Aorta (tissue), 5 donors: ENCODE data around the gene SMARCAD1. TPM values are rescaled to one million over a fixed set of nuclear protein-coding genes. Genes with fewer than 3 reads are reported as not detected.
"Not testable (repeated sequence)": the region's sequence is repeated elsewhere in the genome, so short reads cannot be mapped to it uniquely, and the experiment has no call there.

Source experiments
- ATAC-seq: fragments of 200-7000 bp; cut with Tn5 transposase; one replicate; pipeline ENCODE4 v1.9.1; 2022; ENCODE audit warnings: moderate library complexity; ENCODE audit not compliant: low FRiP score
- DNase-seq, 2 donors: peaks; one replicate each; pipeline ENCODE4 v3.0.0-alpha.2; 2020
- H3K27ac ChIP-seq, 2 donors: one replicate each; pipeline ENCODE4 v1.5.1; 2013; ENCODE audit warnings: low read length in 2 of 2, mild to moderate bottlenecking in 2 of 2, moderate library complexity in 2 of 2, control low read depth in 1 of 2, inconsistent platforms in 1 of 2, low read depth in 1 of 2
- H3K27me3 ChIP-seq, 2 donors: one replicate each; pipeline ENCODE4 v1.6.1; 2013; ENCODE audit warnings: control low read depth in 1 of 2, low read length in 1 of 2, mild to moderate bottlenecking in 1 of 2, moderate library complexity in 1 of 2; ENCODE audit not compliant: insufficient read depth in 2 of 2, control insufficient read depth in 1 of 2
- H3K36me3 ChIP-seq, 2 donors: one replicate each; pipeline ENCODE4 v1.6.1; 2013; ENCODE audit warnings: control low read depth in 1 of 2, low read length in 1 of 2, mild to moderate bottlenecking in 1 of 2; ENCODE audit not compliant: insufficient read depth in 2 of 2, control insufficient read depth in 1 of 2
- H3K4me1 ChIP-seq, 2 donors: one replicate each; pipeline ENCODE4 v1.6.1; 2013; ENCODE audit warnings: low read length in 2 of 2, control low read depth in 1 of 2, mild to moderate bottlenecking in 1 of 2, moderate library complexity in 1 of 2; ENCODE audit not compliant: insufficient read depth in 2 of 2, control insufficient read depth in 1 of 2
- H3K4me3 ChIP-seq, 2 donors: one replicate each; pipeline ENCODE4 v1.5.1; 2013; ENCODE audit warnings: low read length in 2 of 2, control low read depth in 1 of 2, mild to moderate bottlenecking in 1 of 2
- H3K9me3 ChIP-seq: one replicate; pipeline ENCODE4 v1.6.1; 2013; ENCODE audit warnings: mild to moderate bottlenecking, low read length; ENCODE audit not compliant: control insufficient read depth
- whole genome bisulfite sequencing, 2 donors: extraction: QIAGEN DNeasy Blood & Tissue Kit; methylation state at CpG; one replicate each; pipeline ENCODE4 v1.1.7; 2013; 5-methylcytosine and 5-hydroxymethylcytosine counted together
- intact Hi-C, 2 donors: fragments of 100-400 bp; cut with DNase I; formaldehyde crosslinking; loops; one replicate each; pipeline versions ENCODE4 v1.14.2 to v1.15.0; 2022
- polyA plus RNA-seq, 2 donors: library from polyadenylated mRNA; stranded (reverse); fragments of 200-250 nt; gene quantifications; one replicate each; pipeline ENCODE4 v1.2.3, GENCODE V29; 2013
- total RNA-seq, 2 donors: library from RNA; stranded (reverse); fragmentation: NEBNext Ultra II Directional; extraction: Animal tissue kit (Norgen Biotek cat#: 25700); gene quantifications; one replicate each; pipeline ENCODE4 v1.2.1, GENCODE V29; 2021
- donor health status: healthy with polysubstance abuse.
- donor health status: Bipolar disorder and iron deficiency.
- donor health status: DM: no; HTN: no; CAD: no.
- donor health status: DM: no; HTN: no; CAD: no.
- donor health status: DM: yes; HTN: yes; CAD: no.

Gene SMARCAD1
- total and polyA plus RNA-seq, 4 donors: 2.9 to 27.8 (median 15.1) TPM

GRCh38 chr4:94290245-94290644 is 82.6 kb downstream of the SMARCAD1 start:
- WGBS, 2 donors: 80 to 81% methylated on average over 2 of the region's 2 CpGs
- H3K27me3 ChIP-seq: no peaks in the 10 kb centered on the region
- H3K4me3 ChIP-seq: no peak overlapping the region
- no peak for DNase-seq
- H3K36me3 ChIP-seq: no peaks in the 10 kb centered on the region
- no peak overlapping the region for H3K27ac ChIP-seq
- intact Hi-C loops: no loop called here
- no peaks in the 10 kb centered on the region for H3K9me3 ChIP-seq
- no peaks in the 10 kb centered on the region for H3K4me1 ChIP-seq
- no peak for ATAC-seq

GRCh38 chr4:94293981-94294380 is 86.3 kb downstream of the SMARCAD1 start:
- H3K36me3 ChIP-seq, H3K4me3 ChIP-seq, H3K4me1 ChIP-seq, H3K27ac ChIP-seq, intact Hi-C loops, H3K27me3 ChIP-seq, DNase-seq, ATAC-seq, H3K9me3 ChIP-seq: not testable (repeated sequence)
- WGBS, 2 donors: 87 to 94% methylated on average over 4 of the region's 4 CpGs

- H3K9me3 ChIP-seq, intact Hi-C loops, ATAC-seq, H3K4me3 ChIP-seq, H3K36me3 ChIP-seq, H3K27me3 ChIP-seq, DNase-seq, H3K4me1 ChIP-seq, H3K27ac ChIP-seq: not testable (repeated sequence)
- 87 to 90% methylated on average over 6 of the region's 6 CpGs for WGBS, 2 donors
Measured at GRCh38 chr4:94295473-94295872, 87.8 kb downstream of the SMARCAD1 start.

- intact Hi-C loops: no loop called here
- no peaks in the 10 kb centered on the region for H3K36me3 ChIP-seq
- H3K9me3 ChIP-seq: no peaks in the 10 kb centered on the region
- H3K27ac ChIP-seq: no peak overlapping the region
- DNase-seq (no peak), ATAC-seq (no peak)
- 71 to 72% methylated on average over 4 of the region's 4 CpGs for WGBS, 2 donors
- H3K27me3 ChIP-seq: no peaks in the 10 kb centered on the region
- no peaks in the 10 kb centered on the region for H3K4me1 ChIP-seq
- H3K4me3 ChIP-seq: no peak overlapping the region
Measured at GRCh38 chr4:94298725-94299252, 91.1 kb downstream of the SMARCAD1 start.

- DNase-seq (no peak), ATAC-seq (no peak)
- Histone ChIP-seq H3K36me3 (no peaks in the 10 kb centered on the region), H3K9me3 (no peaks in the 10 kb centered on the region), H3K4me3 (no peak overlapping the region), H3K27me3 (no peaks in the 10 kb centered on the region), H3K27ac (no peak overlapping the region), H3K4me1 (no peaks in the 10 kb centered on the region)
- 94 to 95% methylated on average over 2 of the region's 2 CpGs for WGBS, 2 donors
- intact Hi-C loops: loop anchor here (10.0 kb wide), 4 partner anchors 93 to 323 kb away; no protein-coding TSS in a partner anchor
Measured at GRCh38 chr4:94302191-94302590, 94.5 kb downstream of the SMARCAD1 start.

- Histone ChIP-seq H3K4me3 (no peak overlapping the region), H3K27ac (no peak overlapping the region), H3K27me3 (no peaks in the 10 kb centered on the region), H3K36me3 (no peaks in the 10 kb centered on the region), H3K4me1 (no peaks in the 10 kb centered on the region), H3K9me3 (no peaks in the 10 kb centered on the region)
- intact Hi-C loops: loop anchor here (10.0 kb wide), 4 partner anchors 90 to 320 kb away; no protein-coding TSS in a partner anchor
- 42 to 44% methylated on average over 2 of the region's 2 CpGs for WGBS, 2 donors
- ATAC-seq (no peak), DNase-seq (no peak)
Measured at GRCh38 chr4:94304365-94304971, 96.8 kb downstream of the SMARCAD1 start.

- intact Hi-C loops: loop anchor here (10.0 kb wide), 4 partner anchors 89 to 319 kb away; no protein-coding TSS in a partner anchor
- Histone ChIP-seq H3K27me3 (no peaks in the 10 kb centered on the region), H3K4me3 (no peak overlapping the region), H3K9me3 (no peaks in the 10 kb centered on the region), H3K27ac (no peak overlapping the region), H3K36me3 (no peaks in the 10 kb centered on the region), H3K4me1 (no peaks in the 10 kb centered on the region)
- 85 to 86% methylated on average over 5 of the region's 5 CpGs for WGBS, 2 donors
- DNase-seq (no peak), ATAC-seq (no peak)
Measured at GRCh38 chr4:94305466-94306225, 98.0 kb downstream of the SMARCAD1 start.

- intact Hi-C loops: loop anchor here (10.0 kb wide), 4 partner anchors 88 to 318 kb away; no protein-coding TSS in a partner anchor
- H3K9me3 ChIP-seq: no peaks in the 10 kb centered on the region
- DNase-seq (no peak), ATAC-seq (peak; percentile 41)
- no peaks in the 10 kb centered on the region for H3K36me3 ChIP-seq
- H3K27me3 ChIP-seq: no peaks in the 10 kb centered on the region
- 77 to 80% methylated on average over 3 of the region's 3 CpGs for WGBS, 2 donors
- no peak overlapping the region for H3K27ac ChIP-seq
- H3K4me3 ChIP-seq: no peak overlapping the region
- H3K4me1 ChIP-seq: no peaks in the 10 kb centered on the region
Measured at GRCh38 chr4:94306713-94307112, 99.0 kb downstream of the SMARCAD1 start.
